ENCODE measurements around the gene MAP7. TPM values are rescaled to one million over a fixed set of nuclear protein-coding genes. Genes with fewer than 3 reads are reported as not detected.
"Not testable (repeated sequence)": the region's sequence is repeated elsewhere in the genome, so short reads cannot be mapped to it uniquely, and the experiment has no call there.

Gene MAP7
- total RNA-seq, 2 experiments from 2014 or later = 0.78 to 1.0 TPM

GRCh38 chr6:136510782-136511181 is 39.4 kb downstream of the MAP7 start:
- DNase-seq = peak; percentile 32
- H3K4me3 Mint-ChIP-seq = no peak overlapping the region

GRCh38 chr6:136510299-136510698 is 39.9 kb downstream of the MAP7 start:
- no peak overlapping the region for H3K4me3 Mint-ChIP-seq
- peaks cover 4% of the 10 kb centered on the region for H3K27me3 Mint-ChIP-seq
- no peaks in the 10 kb centered on the region for H3K36me3 Mint-ChIP-seq
- H3K9me3 Mint-ChIP-seq = no peaks in the 10 kb centered on the region
- H3K27ac Mint-ChIP-seq = peak overlapping the region; percentile 52
- DNase-seq = peak; percentile 8
- H3K4me1 Mint-ChIP-seq = peaks cover 17% of the 10 kb centered on the region

More at GRCh38 chr6:136510782-136511181, 39.4 kb downstream of the MAP7 start:
- H3K9me3 Mint-ChIP-seq = no peaks in the 10 kb centered on the region
- H3K36me3 Mint-ChIP-seq = no peaks in the 10 kb centered on the region
- H3K4me1 Mint-ChIP-seq = peaks cover 17% of the 10 kb centered on the region
- peaks cover 4% of the 10 kb centered on the region for H3K27me3 Mint-ChIP-seq
- peak overlapping the region; percentile 38 for H3K27ac Mint-ChIP-seq

- DNase-seq = no peak
- Mint-ChIP-seq H3K4me3 (no peak overlapping the region), H3K4me1 (peaks cover 17% of the 10 kb centered on the region), H3K9me3 (no peaks in the 10 kb centered on the region), H3K27me3 (peaks cover 4% of the 10 kb centered on the region), H3K27ac (no peak overlapping the region), H3K36me3 (no peaks in the 10 kb centered on the region)
These were observed 41.4 kb downstream of the MAP7 start for GRCh38 chr6:136508725-136509392.

- Mint-ChIP-seq H3K27ac (no peak overlapping the region), H3K27me3 (peaks cover 4% of the 10 kb centered on the region), H3K36me3 (no peaks in the 10 kb centered on the region), H3K9me3 (no peaks in the 10 kb centered on the region), H3K4me3 (no peak overlapping the region), H3K4me1 (peaks cover 14% of the 10 kb centered on the region)
- no peak for DNase-seq
These were observed 44.0 kb downstream of the MAP7 start for GRCh38 chr6:136506124-136506799.

- Mint-ChIP-seq H3K4me1 (no peaks in the 10 kb centered on the region), H3K9me3 (no peaks in the 10 kb centered on the region), H3K27ac (no peak overlapping the region), H3K4me3 (no peak overlapping the region), H3K27me3 (peaks cover 4% of the 10 kb centered on the region), H3K36me3 (no peaks in the 10 kb centered on the region)
- DNase-seq = no peak
These were observed 46.8 kb downstream of the MAP7 start for GRCh38 chr6:136503303-136504029.

- H3K4me3 Mint-ChIP-seq = no peak overlapping the region
- no peak overlapping the region for H3K27ac Mint-ChIP-seq
- no peaks in the 10 kb centered on the region for H3K4me1 Mint-ChIP-seq
- H3K36me3 Mint-ChIP-seq = no peaks in the 10 kb centered on the region
- H3K9me3 Mint-ChIP-seq = no peaks in the 10 kb centered on the region
- no peak for DNase-seq
- peaks cover 4% of the 10 kb centered on the region for H3K27me3 Mint-ChIP-seq
These were observed 47.4 kb downstream of the MAP7 start for GRCh38 chr6:136502786-136503185.

GRCh38 chr6:136501514-136501913 is 48.7 kb downstream of the MAP7 start:
- H3K9me3 Mint-ChIP-seq = no peaks in the 10 kb centered on the region
- no peak overlapping the region for H3K4me3 Mint-ChIP-seq
- H3K27ac Mint-ChIP-seq = no peak overlapping the region
- H3K4me1 Mint-ChIP-seq = no peaks in the 10 kb centered on the region
- no peaks in the 10 kb centered on the region for H3K27me3 Mint-ChIP-seq
- no peaks in the 10 kb centered on the region for H3K36me3 Mint-ChIP-seq
- no peak for DNase-seq

GRCh38 chr6:136501096-136501495 is 49.1 kb downstream of the MAP7 start:
- Mint-ChIP-seq H3K4me3 (no peak overlapping the region), H3K36me3 (no peaks in the 10 kb centered on the region), H3K27ac (no peak overlapping the region), H3K9me3 (no peaks in the 10 kb centered on the region), H3K27me3 (no peaks in the 10 kb centered on the region), H3K4me1 (no peaks in the 10 kb centered on the region)
- no peak for DNase-seq

- no peak for DNase-seq
- Mint-ChIP-seq H3K27ac (no peak overlapping the region), H3K27me3 (no peaks in the 10 kb centered on the region), H3K4me3 (no peak overlapping the region), H3K9me3 (no peaks in the 10 kb centered on the region), H3K4me1 (no peaks in the 10 kb centered on the region), H3K36me3 (no peaks in the 10 kb centered on the region)
These were observed 49.8 kb downstream of the MAP7 start for GRCh38 chr6:136500414-136500813.

GRCh38 chr6:136499370-136499769 is 50.9 kb downstream of the MAP7 start:
- Mint-ChIP-seq H3K4me3 (no peak overlapping the region), H3K27me3 (no peaks in the 10 kb centered on the region), H3K36me3 (no peaks in the 10 kb centered on the region), H3K9me3 (no peaks in the 10 kb centered on the region), H3K4me1 (no peaks in the 10 kb centered on the region), H3K27ac (no peak overlapping the region)
- DNase-seq = no peak

GRCh38 chr6:136496449-136496848 is 53.8 kb downstream of the MAP7 start:
- not testable (repeated sequence) for H3K27me3 Mint-ChIP-seq, H3K36me3 Mint-ChIP-seq, H3K9me3 Mint-ChIP-seq, H3K4me1 Mint-ChIP-seq, H3K4me3 Mint-ChIP-seq, H3K27ac Mint-ChIP-seq, DNase-seq

GRCh38 chr6:136494710-136495109 is 55.5 kb downstream of the MAP7 start:
- H3K27me3 Mint-ChIP-seq = peaks cover 7% of the 10 kb centered on the region
- DNase-seq = no peak
- no peak overlapping the region for H3K27ac Mint-ChIP-seq
- no peak overlapping the region for H3K4me3 Mint-ChIP-seq
- H3K4me1 Mint-ChIP-seq = no peaks in the 10 kb centered on the region
- no peaks in the 10 kb centered on the region for H3K36me3 Mint-ChIP-seq
- H3K9me3 Mint-ChIP-seq = no peaks in the 10 kb centered on the region

GRCh38 chr6:136494059-136494458 is 56.2 kb downstream of the MAP7 start:
- Mint-ChIP-seq H3K4me3 (no peak overlapping the region), H3K4me1 (no peaks in the 10 kb centered on the region), H3K27ac (no peak overlapping the region), H3K9me3 (no peaks in the 10 kb centered on the region), H3K36me3 (no peaks in the 10 kb centered on the region), H3K27me3 (peaks cover 7% of the 10 kb centered on the region)
- DNase-seq = no peak

- no peak overlapping the region for H3K4me3 Mint-ChIP-seq
- H3K27ac Mint-ChIP-seq = no peak overlapping the region
- no peaks in the 10 kb centered on the region for H3K4me1 Mint-ChIP-seq
- H3K36me3 Mint-ChIP-seq = no peaks in the 10 kb centered on the region
- DNase-seq = no peak
- H3K9me3 Mint-ChIP-seq = no peaks in the 10 kb centered on the region
- H3K27me3 Mint-ChIP-seq = peaks cover 7% of the 10 kb centered on the region
These were observed 57.8 kb downstream of the MAP7 start for GRCh38 chr6:136492409-136492808.

GRCh38 chr6:136491754-136492153 is 58.5 kb downstream of the MAP7 start:
- no peaks in the 10 kb centered on the region for H3K9me3 Mint-ChIP-seq
- H3K36me3 Mint-ChIP-seq = no peaks in the 10 kb centered on the region
- no peak overlapping the region for H3K4me3 Mint-ChIP-seq
- H3K27ac Mint-ChIP-seq = no peak overlapping the region
- peaks cover 7% of the 10 kb centered on the region for H3K27me3 Mint-ChIP-seq
- no peak for DNase-seq
- H3K4me1 Mint-ChIP-seq = no peaks in the 10 kb centered on the region
